RWPE1 (cell line): ENCODE results near the gene SYNDIG1.

ENCODE experiments used
- CTCF ChIA-PET: fragments of 350-600 bp; sonication (Branson Sonifier 250); formaldehyde crosslinking; extraction: SDS; loops from one replicate; lab custom pipeline; 2021; lab: Yijun Ruan, JAX
- POLR2A ChIA-PET: fragments of 400-600 bp; formaldehyde crosslinking; extraction: SDS; loops from one replicate; lab custom pipeline; 2020; ENCODE audit warnings: antibody characterized with exemption; ENCODE audit not compliant: low non-redundant PET; lab: Yijun Ruan, JAX
- DNase-seq: peaks from one replicate; pipeline ENCODE4 v3.0.0; 2012; ENCODE audit warnings: low spot score
- H3K27ac ChIP-seq: fragments of 450-650 bp; 2 replicates; pipeline ENCODE4 v1.5.1; 2017
- TF ChIP-seq, protein P1 (sequence below): fragments of 450-650 bp; conservative IDR thresholded peaks from 2 replicates; pipeline ENCODE4 v1.5.1; 2017; ENCODE audit warnings: low read depth, mild to moderate bottlenecking

The SYNDIG1 gene

DNA sequence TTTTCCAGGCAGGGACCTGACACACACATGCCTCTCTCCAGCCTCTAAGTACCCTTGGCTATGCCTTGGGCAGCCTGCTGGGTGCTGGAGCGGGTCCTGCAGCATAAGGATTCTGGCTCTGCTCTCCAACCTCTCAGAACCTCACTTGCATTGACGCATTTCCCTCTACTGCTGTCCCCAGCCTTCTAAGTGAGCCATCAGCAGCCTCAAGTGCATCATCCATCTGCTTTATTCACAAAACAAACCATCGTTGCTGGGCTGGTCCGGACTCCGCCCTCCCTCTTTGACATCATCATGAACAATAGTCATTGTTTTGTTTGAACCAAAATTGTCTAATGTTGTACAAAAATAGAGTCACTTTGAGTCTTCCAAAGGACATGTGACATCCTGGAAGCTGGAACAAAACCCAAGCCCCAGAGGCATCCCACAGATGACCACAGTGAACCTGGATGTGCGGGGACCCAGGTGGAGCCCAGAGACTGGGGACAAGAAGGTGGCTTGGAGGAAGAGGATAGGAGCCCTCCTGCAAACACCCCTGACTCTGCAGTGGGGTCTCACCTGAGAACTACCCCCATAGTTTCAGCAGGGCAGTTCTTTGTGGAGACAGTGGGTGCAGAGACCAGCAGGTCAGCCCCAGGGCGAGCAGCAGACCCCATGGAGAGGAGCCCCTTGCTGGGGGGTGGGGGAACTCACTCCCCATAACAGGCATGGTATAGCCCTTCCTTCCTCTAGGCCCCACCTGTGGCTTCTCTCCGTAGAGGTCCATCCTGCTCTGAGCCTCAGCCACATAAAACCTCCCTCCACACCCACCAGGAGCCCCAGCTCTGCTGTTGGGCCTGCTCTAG lies 230.1 kb downstream of the SYNDIG1 start:
- TF ChIP-seq, protein P1, sequence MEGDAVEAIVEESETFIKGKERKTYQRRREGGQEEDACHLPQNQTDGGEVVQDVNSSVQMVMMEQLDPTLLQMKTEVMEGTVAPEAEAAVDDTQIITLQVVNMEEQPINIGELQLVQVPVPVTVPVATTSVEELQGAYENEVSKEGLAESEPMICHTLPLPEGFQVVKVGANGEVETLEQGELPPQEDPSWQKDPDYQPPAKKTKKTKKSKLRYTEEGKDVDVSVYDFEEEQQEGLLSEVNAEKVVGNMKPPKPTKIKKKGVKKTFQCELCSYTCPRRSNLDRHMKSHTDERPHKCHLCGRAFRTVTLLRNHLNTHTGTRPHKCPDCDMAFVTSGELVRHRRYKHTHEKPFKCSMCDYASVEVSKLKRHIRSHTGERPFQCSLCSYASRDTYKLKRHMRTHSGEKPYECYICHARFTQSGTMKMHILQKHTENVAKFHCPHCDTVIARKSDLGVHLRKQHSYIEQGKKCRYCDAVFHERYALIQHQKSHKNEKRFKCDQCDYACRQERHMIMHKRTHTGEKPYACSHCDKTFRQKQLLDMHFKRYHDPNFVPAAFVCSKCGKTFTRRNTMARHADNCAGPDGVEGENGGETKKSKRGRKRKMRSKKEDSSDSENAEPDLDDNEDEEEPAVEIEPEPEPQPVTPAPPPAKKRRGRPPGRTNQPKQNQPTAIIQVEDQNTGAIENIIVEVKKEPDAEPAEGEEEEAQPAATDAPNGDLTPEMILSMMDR = no peak
- ChIA-PET CTCF (no interaction called here), POLR2A (no interaction called here)
- no peak overlapping the region for H3K27ac ChIP-seq
- no peak for DNase-seq

DNA sequence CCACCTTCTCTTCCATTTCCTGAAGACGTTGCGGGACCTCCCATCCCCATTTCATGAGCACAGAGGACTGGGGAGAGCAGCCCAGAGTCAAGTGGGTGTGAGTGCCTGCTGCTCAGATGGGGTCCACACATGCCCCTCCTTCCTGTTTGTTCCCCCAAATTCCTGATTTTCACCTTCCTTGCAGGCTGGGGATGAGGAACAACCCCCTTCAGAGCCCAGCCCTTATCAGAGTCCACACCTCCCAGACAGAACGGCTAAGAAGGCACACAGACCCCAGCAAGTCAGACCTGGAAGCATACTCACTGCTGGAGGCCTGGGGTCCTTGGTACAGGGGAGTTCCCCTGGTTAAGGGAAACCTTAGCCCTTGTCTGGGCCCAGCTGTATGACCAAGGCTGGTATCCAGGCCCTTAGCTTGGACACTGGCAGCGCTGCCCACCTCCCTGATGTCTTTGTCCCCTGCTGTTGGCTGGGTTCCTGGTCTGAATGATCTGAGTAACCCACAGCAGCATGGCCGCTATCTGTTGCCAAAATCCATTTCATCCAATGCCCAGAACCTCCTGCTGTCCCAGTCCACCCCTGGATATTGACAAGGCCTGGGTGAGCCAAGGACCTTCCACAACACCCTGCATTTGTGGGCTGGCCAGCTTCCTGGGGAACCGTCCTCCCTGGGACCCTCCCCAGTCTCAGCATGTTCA lies 230.9 kb downstream of the SYNDIG1 start:
- DNase-seq = no peak
- ChIA-PET CTCF (no interaction called here), POLR2A (no interaction called here)
- TF ChIP-seq, protein P1 = no peak
- no peak overlapping the region for H3K27ac ChIP-seq

DNA sequence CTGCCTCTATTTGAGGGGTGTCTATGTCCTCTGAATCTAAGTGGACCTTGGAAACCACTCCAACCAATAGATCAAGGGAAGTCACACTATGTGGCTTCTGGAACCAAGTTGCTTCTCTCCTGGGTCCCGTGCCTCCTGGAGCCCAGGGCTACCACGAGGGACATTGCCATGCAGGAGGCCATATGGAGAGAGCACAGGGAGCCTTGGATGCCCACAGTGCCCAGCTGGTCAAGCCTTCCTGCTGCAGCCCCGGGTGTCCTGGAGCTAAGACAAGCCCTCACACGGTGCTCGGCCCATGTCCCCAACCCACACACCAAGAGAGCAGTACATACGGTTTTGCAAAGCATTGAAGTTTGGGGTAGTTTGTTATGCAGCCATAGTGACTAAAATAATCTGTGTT lies 231.6 kb downstream of the SYNDIG1 start:
- no peak overlapping the region for H3K27ac ChIP-seq
- TF ChIP-seq, protein P1 = no peak
- ChIA-PET POLR2A (no interaction called here), CTCF (no interaction called here)
- DNase-seq = no peak

DNA sequence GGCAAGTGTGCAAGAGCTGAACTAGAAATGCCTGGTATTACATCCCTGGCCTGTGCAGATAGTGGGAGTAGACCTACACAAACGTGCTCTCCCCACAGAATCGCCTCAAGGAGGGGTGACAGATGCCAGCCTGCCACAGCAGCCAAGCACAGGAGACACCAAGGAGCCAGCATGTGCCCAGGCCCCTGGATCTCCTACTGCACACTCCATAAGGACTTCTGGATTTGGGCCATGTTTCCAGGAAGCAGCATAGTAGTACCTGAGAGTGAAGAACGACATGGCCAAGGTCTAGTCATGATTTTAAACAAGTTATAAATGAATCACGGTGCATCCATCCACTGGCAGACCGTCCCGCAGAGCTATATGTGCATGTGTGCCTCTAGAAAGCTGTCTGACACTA lies 232.2 kb downstream of the SYNDIG1 start:
- ChIA-PET CTCF (interaction anchor here (0.7 kb wide), 1 partner anchor 20 kb away, joined by 3 read pairs; no protein-coding TSS in a partner anchor), POLR2A (no interaction called here)
- no peak overlapping the region for H3K27ac ChIP-seq
- no peak for DNase-seq
- TF ChIP-seq, protein P1 = no peak

DNA sequence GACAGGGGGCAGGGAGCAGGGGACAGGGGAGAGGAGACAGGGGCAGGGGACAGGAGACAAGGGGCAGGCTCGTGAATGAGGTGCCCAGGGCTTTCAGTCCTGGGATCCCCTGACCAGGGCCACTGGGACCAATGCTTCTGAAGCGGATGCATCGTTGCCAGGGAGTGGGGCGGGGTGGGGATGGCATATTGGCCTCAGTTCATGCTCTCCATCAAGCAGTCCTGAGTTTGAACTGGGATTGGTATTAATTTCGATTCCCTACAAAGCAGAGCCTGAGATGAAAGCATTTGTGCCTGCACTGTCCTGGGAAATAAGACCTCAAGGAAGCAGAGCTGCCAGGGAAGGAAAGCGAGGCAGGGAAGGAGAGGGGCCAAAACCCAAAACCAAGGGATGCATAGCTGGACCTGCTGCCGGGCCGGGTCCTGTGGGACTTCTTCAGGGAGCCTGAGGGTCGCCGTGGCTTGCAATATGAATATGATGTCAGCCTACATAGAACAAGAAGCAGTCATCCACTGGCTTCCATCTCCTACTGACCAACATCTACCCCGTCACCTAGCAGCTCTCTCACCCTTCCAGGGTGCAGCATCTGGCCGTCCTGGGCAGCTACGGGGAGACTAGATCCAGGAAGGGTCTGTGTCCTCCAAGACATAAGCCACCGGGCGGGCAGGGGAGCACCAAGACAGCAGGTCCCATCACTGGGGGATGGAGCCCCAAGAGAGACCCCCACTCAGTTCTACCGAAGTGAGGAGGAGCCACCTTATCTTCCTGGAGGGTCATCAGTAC lies 233.3 kb downstream of the SYNDIG1 start:
- DNase-seq = no peak
- H3K27ac ChIP-seq = no peak overlapping the region
- POLR2A ChIA-PET = no interaction called here
- TF ChIP-seq, protein P1 = no peak
- CTCF ChIA-PET = no interaction called here

DNA sequence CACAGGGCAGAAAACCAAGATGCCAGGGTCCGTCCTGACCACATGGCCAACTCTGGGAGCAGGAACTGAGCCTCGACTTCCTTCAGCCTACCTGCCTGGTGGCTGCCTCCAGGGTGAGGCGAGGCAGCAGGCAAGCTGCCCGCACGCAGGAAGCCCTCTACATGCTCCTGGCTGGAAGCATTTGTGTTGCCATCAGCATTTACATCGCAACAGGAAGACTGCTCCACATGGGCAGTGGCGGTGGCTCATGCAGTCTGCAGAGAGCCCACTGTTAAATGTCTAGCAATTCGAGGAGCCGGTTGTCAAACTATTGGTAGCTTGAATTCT lies 233.8 kb downstream of the SYNDIG1 start:
- POLR2A ChIA-PET = no interaction called here

More for the DNA sequence above, 233.8 kb downstream of the SYNDIG1 start:
- no peak for DNase-seq
- no peak overlapping the region for H3K27ac ChIP-seq
- CTCF ChIA-PET = no interaction called here
- TF ChIP-seq, protein P1 = no peak
